Chondrocyte (in vitro differentiated cells): ENCODE results near the gene IGFBPL1. TPM values are rescaled to one million over a fixed set of nuclear protein-coding genes. Genes with fewer than 3 reads are reported as not detected.
A peak's percentile ranks its signal among the peaks of the same experiment; 100 is the strongest.
"Not testable (repeated sequence)": the region's sequence is repeated elsewhere in the genome, so short reads cannot be mapped to it uniquely, and the experiment has no call there.

Experiments used
- DNase-seq: peaks from one replicate; pipeline ENCODE4 v3.0.0; 2021; ENCODE audit warnings: mixed read lengths, low spot score
- H3K27ac Mint-ChIP-seq: one replicate; pipeline ENCODE4 v1.8.0; 2021; ENCODE audit warnings: mild to moderate bottlenecking, moderate library complexity, mixed read lengths; ENCODE audit not compliant: unreplicated experiment
- H3K27me3 Mint-ChIP-seq: 2 replicates; pipeline ENCODE4 v1.8.0; 2021; ENCODE audit warnings: low read depth, mixed read lengths
- H3K36me3 Mint-ChIP-seq: 2 replicates; pipeline ENCODE4 v1.8.0; 2021; ENCODE audit warnings: low read depth, mixed read lengths
- H3K4me1 Mint-ChIP-seq: 2 replicates; pipeline ENCODE4 v1.8.0; 2021; ENCODE audit warnings: low read depth, mild to moderate bottlenecking, mixed read lengths
- H3K4me3 Mint-ChIP-seq: one replicate; pipeline ENCODE4 v1.8.0; 2021; ENCODE audit warnings: mild to moderate bottlenecking, moderate library complexity, mixed read lengths; ENCODE audit not compliant: unreplicated experiment
- H3K9me3 Mint-ChIP-seq: 2 replicates; pipeline ENCODE4 v1.8.0; 2021; ENCODE audit warnings: low read depth, mixed read lengths
- CTCF ChIP-seq: fragments of 200-600 bp; sonication (generic); IDR thresholded peaks from 2 replicates; pipeline ENCODE4 v1.5.0; 2021; ENCODE audit warnings: antibody characterized with exemption, mild to moderate bottlenecking, moderate library complexity
- long read RNA-seq: library from polyadenylated mRNA; stranded (forward); transcript quantifications from one replicate; pipeline ENCODE4 v2.0.0, GENCODE V29; 2021
- total RNA-seq: library from RNA; stranded (reverse); gene quantifications from 3 replicates; pipeline ENCODE4 v1.2.1, GENCODE V29; 2021

The IGFBPL1 gene
- 1.3 to 3.6 TPM (median 2.8 TPM) in 3 replicates for total RNA-seq
- long read RNA-seq, partial matches to known transcripts: 2 of 6 reads
- long read RNA-seq, other reads (novel, unspliced or antisense): 0 of 6 reads

DNA sequence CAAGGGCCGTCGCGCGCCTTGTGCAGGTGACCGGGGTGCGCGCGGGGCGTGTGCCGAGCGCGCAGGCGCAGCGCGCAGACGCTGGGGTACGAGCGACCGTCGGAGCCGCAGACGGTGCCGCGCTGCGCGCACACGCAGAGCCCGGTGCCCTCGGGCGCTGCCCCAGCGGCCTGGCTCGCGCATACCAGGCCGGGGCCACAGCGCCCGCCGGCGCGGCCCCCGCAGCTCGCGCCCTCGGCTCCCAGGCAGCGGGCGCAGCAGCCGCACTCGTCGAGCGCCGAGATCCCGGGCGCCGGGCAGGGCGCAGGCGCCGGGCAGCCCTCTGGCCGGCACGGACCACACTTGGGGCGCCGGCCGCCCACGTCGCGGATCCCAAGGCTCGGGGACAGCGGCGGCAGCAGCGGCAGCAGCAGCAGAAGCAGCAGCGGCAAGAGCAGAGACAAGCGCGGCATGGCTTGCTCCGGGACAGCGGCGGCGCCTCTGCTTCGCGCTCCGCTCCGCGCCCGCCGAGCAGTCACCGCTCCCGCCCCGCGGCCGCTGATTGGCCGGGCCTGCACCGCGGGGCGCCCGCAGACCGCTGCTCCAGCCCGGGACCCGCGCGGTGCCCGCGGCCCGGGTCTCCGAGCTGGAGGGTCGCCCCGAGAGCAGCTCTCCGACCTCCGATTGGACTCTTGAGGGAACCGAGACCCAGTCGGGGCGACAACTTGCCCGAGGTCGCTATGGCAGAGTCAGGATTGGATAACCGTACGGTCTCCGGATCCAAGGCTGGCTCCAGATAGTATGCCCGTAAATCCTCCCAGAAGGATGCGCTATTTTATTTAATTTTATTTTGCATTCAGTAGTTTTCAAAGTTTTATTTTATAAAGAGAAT lies at the start of gene IGFBPL1:
IGFBPL1 (minus strand) TSS at position 482 of the 871 bp plus-strand sequence; CDS start at position 452, 30 bp downstream.
- H3K27ac Mint-ChIP-seq: no peak within 1 kb of the TSS
- DNase-seq: no peak
- no peaks in the 10 kb centered on the region for H3K36me3 Mint-ChIP-seq

DNA sequence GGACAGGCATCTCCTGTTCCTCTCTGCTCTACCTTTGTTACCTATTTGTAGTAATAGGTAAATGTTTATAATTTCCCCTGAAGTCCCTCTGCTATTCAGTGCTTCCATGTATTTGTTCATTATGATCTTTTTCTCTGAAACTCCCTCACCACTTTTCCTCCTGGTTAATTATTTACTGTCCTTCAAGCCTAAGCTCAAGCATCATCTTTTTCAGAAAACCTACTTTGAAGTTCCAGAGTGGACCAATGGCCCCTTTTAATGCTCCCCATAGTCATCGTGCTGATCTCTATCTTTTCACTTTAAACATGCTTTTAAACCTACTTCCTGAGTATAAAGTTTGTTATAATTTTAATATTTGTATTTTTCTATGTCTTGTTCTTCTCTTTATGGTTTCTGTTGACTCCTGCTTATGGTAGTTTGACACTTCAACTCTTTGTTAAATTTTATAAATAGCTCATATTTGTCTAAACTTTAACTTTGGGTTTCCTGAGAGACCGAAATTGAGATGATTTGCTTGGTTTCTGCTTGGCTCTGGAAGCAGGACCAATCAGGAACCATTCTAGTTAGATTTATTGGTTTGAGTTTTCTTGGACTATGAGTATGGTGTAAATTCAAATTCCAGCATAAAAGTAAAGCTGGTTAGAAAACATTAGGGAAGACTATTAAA lies 48.5 kb upstream of the IGFBPL1 start:
- H3K27ac Mint-ChIP-seq, H3K4me3 Mint-ChIP-seq, H3K36me3 Mint-ChIP-seq, DNase-seq, H3K4me1 Mint-ChIP-seq: not testable (repeated sequence)
- H3K27me3 Mint-ChIP-seq: peaks cover 11% of the 10 kb centered on the region
- peaks cover 13% of the 10 kb centered on the region for H3K9me3 Mint-ChIP-seq

More for the DNA sequence above, at the start of gene IGFBPL1:
- Mint-ChIP-seq H3K27me3 (peaks cover 20% of the 10 kb centered on the region), H3K4me1 (peaks cover 12% of the 10 kb centered on the region), H3K4me3 (peak within 1 kb of the TSS; percentile 56), H3K9me3 (no peaks in the 10 kb centered on the region)
- TF ChIP-seq CTCF: no peak

- H3K4me1 Mint-ChIP-seq: no peaks in the 10 kb centered on the region
- H3K9me3 Mint-ChIP-seq: peaks cover 6% of the 10 kb centered on the region
- no peak for TF ChIP-seq CTCF
- DNase-seq: no peak
- peaks cover 1% of the 10 kb centered on the region for H3K36me3 Mint-ChIP-seq
- H3K4me3 Mint-ChIP-seq: no peak overlapping the region
- peaks cover 18% of the 10 kb centered on the region for H3K27me3 Mint-ChIP-seq
- H3K27ac Mint-ChIP-seq: no peak overlapping the region
Observed at GRCh38 chr9:38467404-38467803, 43.1 kb upstream of the IGFBPL1 start.

DNA sequence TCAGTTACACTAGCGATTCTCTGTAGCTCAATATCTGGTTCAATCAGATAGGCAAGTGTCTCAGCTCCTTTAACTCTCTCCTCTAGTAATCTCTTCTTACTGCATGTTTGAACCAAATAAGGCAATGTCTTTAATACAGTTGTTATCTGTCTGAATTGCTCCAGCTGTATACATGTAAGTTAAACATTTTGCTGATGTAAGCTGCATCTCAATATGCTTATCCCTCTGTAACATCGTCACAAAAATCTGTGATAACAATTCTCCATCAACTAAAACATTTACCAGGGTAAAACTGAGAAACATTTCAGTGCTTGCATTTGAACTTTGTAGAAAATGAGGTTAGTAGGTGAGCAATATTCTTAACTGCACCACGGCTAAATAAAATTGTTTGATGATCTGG lies 29.6 kb upstream of the IGFBPL1 start:
- no peak for DNase-seq
- TF ChIP-seq CTCF: no peak
- H3K9me3 Mint-ChIP-seq: peaks cover 16% of the 10 kb centered on the region
- H3K4me3 Mint-ChIP-seq: no peak overlapping the region
- H3K27ac Mint-ChIP-seq: no peak overlapping the region
- H3K27me3 Mint-ChIP-seq: peaks cover 9% of the 10 kb centered on the region
- H3K4me1 Mint-ChIP-seq: no peaks in the 10 kb centered on the region
- peaks cover 6% of the 10 kb centered on the region for H3K36me3 Mint-ChIP-seq

- Mint-ChIP-seq H3K36me3 (peaks cover 6% of the 10 kb centered on the region), H3K27me3 (peaks cover 9% of the 10 kb centered on the region), H3K4me1 (no peaks in the 10 kb centered on the region), H3K27ac (no peak overlapping the region), H3K4me3 (no peak overlapping the region), H3K9me3 (peaks cover 19% of the 10 kb centered on the region)
- no peak for TF ChIP-seq CTCF
- DNase-seq: no peak
Observed at GRCh38 chr9:38451162-38451561, 26.9 kb upstream of the IGFBPL1 start.
